ENCODE measurements around the gene KATNBL1.
A peak's percentile ranks its signal among the peaks of the same experiment; 100 is the strongest.

Gene KATNBL1

GRCh38 chr15:34111488-34111887 lies 98.4 kb downstream of the KATNBL1 start:
- Histone ChIP-seq H3K9me3 (ENCODE audit: control insufficient read depth, low read depth, low read length) (no peaks in the 10 kb centered on the region), H3K9ac (ENCODE audit: low read length) (no peak overlapping the region), H3K4me1 (ENCODE audit: control insufficient read depth, low read depth, low read length) (no peaks in the 10 kb centered on the region), H3K27me3 (ENCODE audit: control insufficient read depth, insufficient read depth, low read length) (no peaks in the 10 kb centered on the region), H3K27ac (ENCODE audit: low read length) (no peak overlapping the region), H3K4me3 (ENCODE audit: low read length) (no peak overlapping the region), H3K36me3 (ENCODE audit: control insufficient read depth, low read depth, low read length) (no peaks in the 10 kb centered on the region)

DNA sequence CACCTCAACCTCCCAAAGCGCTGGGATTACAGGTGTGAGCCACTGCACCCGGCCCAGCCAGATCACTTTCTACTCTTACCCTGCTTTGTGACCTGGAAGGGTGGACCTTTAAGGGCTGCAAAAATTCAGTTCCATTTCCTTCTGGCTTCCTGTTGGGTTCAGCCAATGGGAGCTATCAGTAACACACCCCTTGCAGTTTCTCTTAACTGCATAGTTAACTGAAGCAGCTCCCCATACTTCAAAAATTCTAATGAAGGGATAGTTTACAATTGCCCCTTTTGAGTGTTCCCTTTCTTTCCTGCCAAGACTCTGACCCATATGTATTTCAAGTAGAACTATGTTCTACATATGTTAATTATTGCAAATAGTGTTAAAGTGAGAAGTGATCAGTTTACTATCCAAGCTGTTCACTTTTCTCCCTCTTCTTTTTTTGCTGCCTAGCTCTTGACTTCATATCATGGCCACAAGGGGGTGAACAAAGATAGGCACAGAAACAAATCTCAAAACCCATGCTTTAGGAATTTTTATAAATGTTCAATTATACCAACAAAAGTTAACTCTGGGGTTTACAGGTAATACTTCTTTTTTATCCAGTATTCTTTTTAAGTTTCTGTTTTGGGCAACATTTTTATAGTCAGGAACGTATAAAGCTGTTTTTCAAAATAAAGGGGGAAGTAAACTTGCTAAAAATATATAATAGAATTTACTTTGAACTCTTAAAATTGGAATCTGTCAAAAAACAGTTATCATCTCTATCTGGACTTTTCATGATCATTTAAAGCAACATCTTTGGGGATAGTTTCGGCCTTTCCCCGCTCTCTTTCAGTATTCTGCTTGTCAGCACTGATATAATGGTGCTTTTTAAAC lies 99.9 kb downstream of the KATNBL1 start:
- H3K9ac ChIP-seq (ENCODE audit: low read length), result no peak overlapping the region

DNA sequence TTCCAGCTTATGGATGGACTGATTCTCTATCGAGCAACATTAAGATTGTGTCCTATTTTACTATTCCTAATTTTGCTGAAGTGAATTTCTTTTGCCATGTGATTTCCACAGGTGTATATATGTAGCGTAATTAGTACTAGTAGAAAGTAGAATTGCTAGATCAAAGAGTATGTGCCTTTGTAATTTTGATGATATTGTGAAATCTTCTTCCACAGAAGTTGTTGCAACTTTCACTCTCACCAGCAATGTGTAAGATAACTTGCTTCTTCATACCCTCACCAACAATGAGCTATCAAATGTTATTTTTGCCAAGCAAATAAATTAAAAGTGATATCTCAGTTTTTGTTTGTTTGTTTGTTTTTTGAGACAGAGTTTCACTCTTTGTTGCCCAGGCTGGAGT lies 102.6 kb downstream of the KATNBL1 start:
- Histone ChIP-seq H3K9ac (ENCODE audit: low read length) (no peak overlapping the region), H3K4me1 (ENCODE audit: control insufficient read depth, low read depth, low read length) (peaks cover 5% of the 10 kb centered on the region), H3K27me3 (ENCODE audit: control insufficient read depth, insufficient read depth, low read length) (no peaks in the 10 kb centered on the region), H3K27ac (ENCODE audit: low read length) (no peak overlapping the region), H3K4me3 (ENCODE audit: low read length) (no peak overlapping the region), H3K36me3 (ENCODE audit: control insufficient read depth, low read depth, low read length) (no peaks in the 10 kb centered on the region), H3K9me3 (ENCODE audit: control insufficient read depth, low read depth, low read length) (no peaks in the 10 kb centered on the region)

More for the DNA sequence above, 99.9 kb downstream of the KATNBL1 start:
- H3K27ac ChIP-seq (ENCODE audit: low read length), result no peak overlapping the region
- H3K9me3 ChIP-seq (ENCODE audit: control insufficient read depth, low read depth, low read length), result no peaks in the 10 kb centered on the region
- H3K4me3 ChIP-seq (ENCODE audit: low read length), result no peak overlapping the region
- no peaks in the 10 kb centered on the region for H3K27me3 ChIP-seq (ENCODE audit: control insufficient read depth, insufficient read depth, low read length)
- no peaks in the 10 kb centered on the region for H3K4me1 ChIP-seq (ENCODE audit: control insufficient read depth, low read depth, low read length)
- H3K36me3 ChIP-seq (ENCODE audit: control insufficient read depth, low read depth, low read length), result no peaks in the 10 kb centered on the region

DNA sequence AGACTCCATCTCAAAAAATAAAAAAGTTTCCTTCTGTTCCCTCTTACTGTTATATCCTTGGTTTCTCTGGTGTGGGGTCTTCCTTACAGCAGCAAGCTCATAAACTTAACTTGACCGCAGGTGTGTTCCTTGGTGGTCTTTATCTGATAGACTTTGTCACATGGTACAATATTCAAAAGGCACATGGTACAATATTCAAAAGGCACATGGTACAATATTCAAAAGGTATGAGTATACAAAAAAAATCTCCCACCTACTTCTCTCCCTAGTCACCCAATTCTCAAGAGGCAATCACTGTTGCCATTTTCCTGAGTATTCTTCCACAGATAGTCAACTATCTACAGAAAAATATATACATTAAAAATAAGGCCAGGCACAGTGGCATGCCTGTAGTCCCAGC lies 103.5 kb downstream of the KATNBL1 start:
- no peak overlapping the region for H3K27ac ChIP-seq (ENCODE audit: low read length)
- no peak overlapping the region for H3K9ac ChIP-seq (ENCODE audit: low read length)
- H3K4me3 ChIP-seq (ENCODE audit: low read length), result no peak overlapping the region
- no peaks in the 10 kb centered on the region for H3K36me3 ChIP-seq (ENCODE audit: control insufficient read depth, low read depth, low read length)
- H3K4me1 ChIP-seq (ENCODE audit: control insufficient read depth, low read depth, low read length), result peaks cover 7% of the 10 kb centered on the region
- no peaks in the 10 kb centered on the region for H3K9me3 ChIP-seq (ENCODE audit: control insufficient read depth, low read depth, low read length)
- no peaks in the 10 kb centered on the region for H3K27me3 ChIP-seq (ENCODE audit: control insufficient read depth, insufficient read depth, low read length)

- H3K27ac ChIP-seq (ENCODE audit: low read length), result peak overlapping the region; percentile 53
- H3K36me3 ChIP-seq (ENCODE audit: control insufficient read depth, low read depth, low read length), result no peaks in the 10 kb centered on the region
- peaks cover 12% of the 10 kb centered on the region for H3K4me1 ChIP-seq (ENCODE audit: control insufficient read depth, low read depth, low read length)
- H3K9ac ChIP-seq (ENCODE audit: low read length), result peak overlapping the region; percentile 87
- no peaks in the 10 kb centered on the region for H3K9me3 ChIP-seq (ENCODE audit: control insufficient read depth, low read depth, low read length)
- peak overlapping the region; percentile 99 for H3K4me3 ChIP-seq (ENCODE audit: low read length)
- H3K27me3 ChIP-seq (ENCODE audit: control insufficient read depth, insufficient read depth, low read length), result no peaks in the 10 kb centered on the region
These were observed 107.5 kb downstream of the KATNBL1 start for GRCh38 chr15:34102175-34102925.

DNA sequence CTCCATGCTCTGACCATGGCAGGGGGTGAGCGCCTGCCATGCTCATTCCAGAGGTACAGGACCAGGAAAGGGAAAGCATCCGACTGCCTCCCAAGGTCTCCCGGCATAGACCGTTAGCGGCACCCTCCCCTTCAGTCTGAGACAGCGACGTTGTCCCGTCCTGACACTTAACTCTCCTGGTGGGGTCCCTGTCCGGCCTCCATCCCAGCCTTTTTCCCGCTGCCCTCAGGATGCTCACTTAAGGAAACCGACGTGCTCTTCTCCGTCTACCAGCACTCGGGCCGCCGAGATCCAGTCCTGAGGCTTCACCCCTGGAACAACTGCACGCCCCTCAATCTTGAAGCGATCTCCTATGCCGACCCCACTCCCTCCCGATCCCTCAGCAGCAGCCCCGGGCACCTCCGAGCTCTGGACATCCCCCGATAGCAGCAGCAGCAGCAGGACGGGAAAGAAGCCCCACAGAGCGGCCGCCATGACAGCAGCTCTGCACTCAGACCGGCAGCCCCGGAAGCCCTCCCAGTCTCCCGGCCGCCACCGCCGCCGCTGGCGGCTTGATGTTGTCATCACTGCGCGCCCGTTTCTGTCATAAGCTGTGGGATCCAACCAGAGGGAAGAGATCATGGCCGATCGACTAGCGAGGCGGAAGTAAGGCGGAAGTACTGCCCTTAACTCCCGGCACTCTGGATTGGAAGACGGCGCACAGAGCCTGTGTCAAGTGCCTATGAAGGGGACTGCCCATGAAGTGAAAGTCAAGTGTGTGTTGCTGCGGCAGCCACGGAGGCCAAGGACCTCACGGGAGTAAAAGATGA lies 108.3 kb downstream of the KATNBL1 start, which contains the start of the genes EMC7 and PGBD4:
TSS of gene EMC7 (minus strand) at position 497 of the 809 bp plus-strand sequence. CDS start at position 474, 23 bp downstream.
TSS of gene PGBD4 (plus strand) at position 718 of the 809 bp plus-strand sequence. CDS start 449 bp downstream, outside the sequence.
- no peaks in the 10 kb centered on the region for H3K27me3 ChIP-seq (ENCODE audit: control insufficient read depth, insufficient read depth, low read length)
- peaks cover 12% of the 10 kb centered on the region for H3K4me1 ChIP-seq (ENCODE audit: control insufficient read depth, low read depth, low read length)
- H3K9ac ChIP-seq (ENCODE audit: low read length), result peak within 1 kb of the TSS; percentile 87
- no peaks in the 10 kb centered on the region for H3K36me3 ChIP-seq (ENCODE audit: control insufficient read depth, low read depth, low read length)
- H3K4me3 ChIP-seq (ENCODE audit: low read length), result peak within 1 kb of the TSS; percentile 99
- no peaks in the 10 kb centered on the region for H3K9me3 ChIP-seq (ENCODE audit: control insufficient read depth, low read depth, low read length)
- peak within 1 kb of the TSS; percentile 53 for H3K27ac ChIP-seq (ENCODE audit: low read length)

DNA sequence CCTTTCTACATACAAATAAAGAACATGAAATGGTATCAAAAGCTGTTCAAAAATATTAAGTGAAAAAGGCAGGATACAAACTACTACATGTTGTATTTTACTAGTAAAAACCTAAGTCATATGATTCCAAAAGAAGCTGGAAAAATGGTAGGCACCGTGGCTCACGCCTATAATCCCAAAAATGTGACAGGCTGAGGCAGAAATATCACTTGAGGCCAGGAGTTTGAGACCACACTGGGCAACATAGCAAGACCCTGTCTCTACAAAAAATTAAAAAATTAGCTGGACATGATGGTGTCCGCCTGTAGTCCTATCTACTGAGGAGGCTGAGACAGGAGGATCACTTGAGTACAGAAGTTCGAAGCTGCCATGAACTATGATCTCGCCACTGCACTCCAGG lies 110.0 kb downstream of the KATNBL1 start:
- Histone ChIP-seq H3K9me3 (ENCODE audit: control insufficient read depth, low read depth, low read length) (no peaks in the 10 kb centered on the region), H3K4me3 (ENCODE audit: low read length) (no peak overlapping the region), H3K9ac (ENCODE audit: low read length) (no peak overlapping the region)

More for the DNA sequence above, 110.0 kb downstream of the KATNBL1 start:
- H3K36me3 ChIP-seq (ENCODE audit: control insufficient read depth, low read depth, low read length), result peaks cover 6% of the 10 kb centered on the region
- H3K27me3 ChIP-seq (ENCODE audit: control insufficient read depth, insufficient read depth, low read length), result no peaks in the 10 kb centered on the region
- H3K4me1 ChIP-seq (ENCODE audit: control insufficient read depth, low read depth, low read length), result peaks cover 12% of the 10 kb centered on the region
- no peak overlapping the region for H3K27ac ChIP-seq (ENCODE audit: low read length)
